K562 (cell line): Measurements from ENCODE around the gene COQ8B. TPM values are rescaled to one million over a fixed set of nuclear protein-coding genes. Genes with fewer than 3 reads are reported as not detected.

Source experiments
- ATAC-seq: fragments of 200-7000 bp; cut with Tn5 transposase; 3 replicates; pipeline ENCODE4 v1.9.1; 2020; ENCODE audit warnings: moderate library complexity
- BruUV-seq: library from RNA; stranded (reverse); fragments of 400-500 nt; replicated peaks from 2 replicates; lab custom pipeline; 2021; lab: Mats Ljungman, UMichigan
- CTCF ChIA-PET: fragments of 300-600 bp; formaldehyde crosslinking; extraction: SDS; loops from one replicate; lab custom pipeline; 2021; ENCODE audit warnings: low intra/inter-chr PET ratio; lab: Yijun Ruan, JAX
- POLR2A ChIA-PET: fragments of 300-600, 350-650 bp; sonication (Branson Sonifier 250); formaldehyde crosslinking; extraction: SDS; loops from one replicate; lab custom pipeline; 2021; ENCODE audit warnings: antibody characterized with exemption, inconsistent platforms; lab: Yijun Ruan, JAX
- DNase-seq, 4 experiments: peaks; one replicate each; pipeline versions ENCODE4 v3.0.0 to v3.0.0-alpha.2; 2011 to 2018; ENCODE audit warnings: low spot score in 3 of 4, mixed read lengths in 3 of 4; ENCODE audit errors: extremely low read depth in 1 of 4
- FAIRE-seq: peaks from 2 replicates; lab custom pipeline; 2011; peaks lifted over from hg19 to GRCh38; lab: Jason Lieb, UNC
- H2AFZ ChIP-seq: 2 replicates; pipeline ENCODE4 v1.6.0; 2011; ENCODE audit warnings: low read depth, low read length, control low read depth, inconsistent platforms
- H3K27ac ChIP-seq: fragments of 200-600 bp; 3 replicates; pipeline ENCODE4 v1.8.0; 2011; ENCODE audit warnings: low read depth, mild to moderate bottlenecking, control low read depth, inconsistent platforms, low read length, moderate library complexity, mixed read lengths; ENCODE audit errors: extremely low read depth
- H3K27me3 ChIP-seq, 2 experiments: fragments of 300-600 bp in 1 of 2; 2 replicates in 1 of 2; 3 replicates in 1 of 2; pipeline versions ENCODE4 v1.6.0 to v1.8.0; 2011; ENCODE audit warnings: inconsistent platforms in 2 of 2, low read length in 2 of 2, mild to moderate bottlenecking in 1 of 2, mixed read lengths in 1 of 2, moderate library complexity in 1 of 2; ENCODE audit not compliant: control insufficient read depth in 2 of 2, insufficient read depth in 2 of 2
- H3K36me3 ChIP-seq: fragments of 300-600 bp; 3 replicates; pipeline ENCODE4 v1.8.0; 2011; ENCODE audit warnings: mild to moderate bottlenecking, low read length, inconsistent platforms; ENCODE audit not compliant: control insufficient read depth, insufficient read depth
- H3K4me1 ChIP-seq, 2 experiments: fragments of 200-600 bp in 1 of 2; replicated peaks in 1 of 2; 2 replicates in 1 of 2; 3 replicates in 1 of 2; pipeline versions ENCODE4 v1.5.1 to v1.8.0; 2011; ENCODE audit warnings: inconsistent platforms in 2 of 2, low read length in 2 of 2, mild to moderate bottlenecking in 1 of 2, mixed read lengths in 1 of 2, moderate library complexity in 1 of 2; ENCODE audit not compliant: control insufficient read depth in 2 of 2, insufficient read depth in 2 of 2
- H3K4me2 ChIP-seq: 2 replicates; pipeline ENCODE4 v1.6.1; 2011; ENCODE audit warnings: low read length, control low read depth, inconsistent platforms, mixed read lengths; ENCODE audit not compliant: insufficient read depth
- H3K4me3 ChIP-seq: fragments of 200-600 bp; sonication (generic), shearing (Covaris generic); 2 replicates; pipeline ENCODE4 v1.5.1; 2016; ENCODE audit warnings: control low read depth, inconsistent platforms
- H3K79me2 ChIP-seq: fragments of 200-600 bp; 3 replicates; pipeline ENCODE4 v1.8.0; 2011; ENCODE audit warnings: low read length, inconsistent platforms; ENCODE audit not compliant: control insufficient read depth, insufficient read depth
- H3K9ac ChIP-seq, 2 experiments: 2 replicates each; pipeline versions ENCODE4 v1.6.0 to v1.6.1; 2011; ENCODE audit warnings: low read depth in 2 of 2, low read length in 2 of 2, control low read depth in 1 of 2, inconsistent platforms in 1 of 2, mild to moderate bottlenecking in 1 of 2, mixed read lengths in 1 of 2; ENCODE audit not compliant: insufficient read depth in 1 of 2
- H3K9me1 ChIP-seq: one replicate; pipeline ENCODE4 v1.6.0; 2011; ENCODE audit warnings: inconsistent platforms, mild to moderate bottlenecking, low read length, moderate library complexity; ENCODE audit not compliant: control insufficient read depth, insufficient read depth
- H3K9me3 ChIP-seq: replicated peaks from 2 replicates; pipeline ENCODE4 v1.5.1; 2011; ENCODE audit warnings: low read depth, low read length, inconsistent platforms; ENCODE audit not compliant: control insufficient read depth, insufficient read depth
- H4K20me1 ChIP-seq: replicated peaks from 2 replicates; pipeline ENCODE4 v1.6.1; 2011; ENCODE audit warnings: low read length, inconsistent platforms, mixed read lengths; ENCODE audit not compliant: control insufficient read depth, insufficient read depth
- E2F8 ChIP-seq: fragments of 450-650 bp; IDR thresholded peaks from 2 replicates; pipeline ENCODE4 v1.7.1; 2018; ENCODE audit warnings: mild to moderate bottlenecking, low read depth; ENCODE audit not compliant: partially characterized antibody
- HEY1 ChIP-seq: fragments of 250-450 bp; sonication (Bioruptor Pico); IDR thresholded peaks from 2 replicates; pipeline ENCODE4 v1.5.0; 2020; ENCODE audit warnings: mild to moderate bottlenecking, moderate library complexity, borderline replicate concordance
- MAX ChIP-seq: sonication (generic); formaldehyde crosslinking; IDR thresholded peaks from 2 replicates; pipeline ENCODE4 v1.9.0; 2022; ENCODE audit warnings: mild to moderate bottlenecking, missing genetic modification reagents
- NR0B1 ChIP-seq: fragments of 450-650 bp; IDR thresholded peaks from one replicate; pipeline ENCODE4 v1.6.1; 2018; ENCODE audit warnings: mild to moderate bottlenecking, moderate library complexity; ENCODE audit not compliant: partially characterized antibody
- PHB ChIP-seq: fragments of 250-450 bp; sonication (Bioruptor Pico); IDR thresholded peaks from 2 replicates; pipeline ENCODE4 v1.5.0; 2021
- POLR2G ChIP-seq: fragments of 200-400 bp; formaldehyde crosslinking; IDR thresholded peaks from 2 replicates; pipeline ENCODE4 v1.6.1; 2017; ENCODE audit warnings: low read depth, mild to moderate bottlenecking, antibody characterized with exemption, low read length, moderate library complexity
- SAP30 ChIP-seq: fragments of 200-600 bp; sonication (generic); IDR thresholded peaks from 2 replicates; pipeline ENCODE4 v1.6.1; 2012; ENCODE audit warnings: borderline replicate concordance, low read depth, mild to moderate bottlenecking, moderate library complexity, low read length, control low read depth, inconsistent platforms; ENCODE audit not compliant: insufficient read depth, poor library complexity, severe bottlenecking
- TAF1 ChIP-seq: IDR thresholded peaks from 2 replicates; pipeline ENCODE4 v1.6.1; 2011; ENCODE audit warnings: mild to moderate bottlenecking, low read length, moderate library complexity; ENCODE audit not compliant: insufficient read depth, control insufficient read depth, severe bottlenecking; ENCODE audit errors: extremely low read depth
- TSC22D4 ChIP-seq: fragments of 450-650 bp; IDR thresholded peaks from 2 replicates; pipeline ENCODE4 v1.6.1; 2016; ENCODE audit warnings: missing genetic modification characterization, missing biosample characterization, control low read depth
- ZNF740 ChIP-seq, 3 experiments: fragments of 200-800 bp in 1 of 3; sonication (Bioruptor generic) in 1 of 3; sonication (generic) in 1 of 3; formaldehyde crosslinking in 1 of 3; IDR thresholded peaks; 2 replicates each; pipeline versions ENCODE4 v1.6.1 to v1.8.0; 2016 to 2022; ENCODE audit warnings: mild to moderate bottlenecking in 2 of 3, missing compliant biosample characterization in 2 of 3, missing genetic modification characterization in 2 of 3, missing genetic modification reagents in 1 of 3
- WGBS: fragments of 100-300 bp; shearing (Covaris generic); methylation state at CpG from one replicate; pipeline ENCODE4 v1.1.6; 2016; ENCODE audit warnings: low coverage, mixed read lengths; ENCODE audit not compliant: insufficient coverage; ENCODE audit errors: missing lambda C conversion rate; 5-methylcytosine and 5-hydroxymethylcytosine counted together
- in situ Hi-C: fragments of 300-500 bp; cut with MboI; formaldehyde crosslinking; loops from 4 replicates; pipeline ENCODE4 v1.15.0; 2018; ENCODE audit warnings: inconsistent platforms, mixed read lengths
- intact Hi-C: fragments of 100-400 bp; cut with micrococcal nuclease; formaldehyde crosslinking; loops from 2 replicates; pipeline ENCODE4 v1.14.2; 2022
- polyA plus RNA-seq, 8 experiments: library from polyadenylated mRNA; depleted of rRNA in 4 of 8; stranded (reverse) in 5 of 8; unstranded in 3 of 8; fragments of >200 nt; fragmentation: Nextera tagmentation in 2 of 8; fragmentation: Illumina TruSeq in 1 of 8; extraction: Ambion mirVana in 2 of 8; extraction: Trizol in 1 of 8; gene quantifications; 2 replicates each; pipeline versions ENCODE4 v1.2.1 to v1.2.3, GENCODE V29; 2011 to 2014; ENCODE audit warnings: inconsistent platforms in 1 of 8, missing spikeins in 1 of 8
- total RNA-seq, 7 experiments: library from RNA; depleted of rRNA in 6 of 7; stranded (reverse); fragments of >200 nt in 6 of 7; fragmentation: Illumina TruSeq in 2 of 7; extraction: Trizol in 2 of 7; gene quantifications; 2 replicates each; pipeline versions ENCODE4 v1.2.1 to v1.2.3, GENCODE V29; 2011 to 2021; ENCODE audit warnings: low replicate concordance in 1 of 7

The COQ8B gene
- total and polyA plus RNA-seq, 9 of the 15 experiments (the other 6 are each of a cell fraction or from before 2014, with no cell fraction given): 0.41 to 32.3 (median 12.9) TPM

- TF ChIP-seq ZNF740 (CRISPR knock-in tag; IDR thresholded peaks at IDR 0.05) (peak; percentile 90; the same call in 1 of the 2 replicates), ZNF740 (tag; IDR thresholded peaks at IDR 0.05) (no peak), POLR2G (peak; percentile 61; the same call in 1 of the 2 replicates), MAX (CRISPR knock-in tag) (peak; percentile 17; the same call in 1 of the 2 replicates)
Measured at GRCh38 chr19:40691421-40692211, 25.1 kb downstream of the COQ8B start (continued).

GRCh38 chr19:40690693-40691420, 25.8 kb downstream of the COQ8B start:
- H3K4me3 ChIP-seq: peak overlapping the region; percentile 65
- 2% methylated on average over 36 of the region's 56 CpGs for WGBS
- ChIA-PET POLR2A (interaction anchor here (0.6 to 1.7 kb wide), 4 partner anchors 9 to 87 kb away, joined by 3 to 5 read pairs (median 3); no protein-coding TSS in a partner anchor), CTCF (interaction anchor here (0.6 to 0.7 kb wide), 2 partner anchors 22 to 577 kb away, joined by 3 read pairs; no protein-coding TSS in a partner anchor)
- peaks cover 39 to 56% of the 10 kb centered on the region in 2 experiments for H3K4me1 ChIP-seq
- peaks cover 6% of the 10 kb centered on the region for H3K9me1 ChIP-seq
- peaks cover 31% of the 10 kb centered on the region; the same call in 2 of the 3 replicates for H3K36me3 ChIP-seq
- H3K9ac ChIP-seq: peak overlapping the region; percentile 73 to 92
- H4K20me1 ChIP-seq: 0 out of 2 replicates have a peak, but pooled peaks cover 4% of the 10 kb centered on the region
- peak overlapping the region; percentile 97 for H3K27ac ChIP-seq
- H3K27me3 ChIP-seq: no peaks in the 10 kb centered on the region
- TSS peak; percentile 89 for BruUV-seq
- H3K4me2 ChIP-seq: peak overlapping the region; percentile 78
- peaks cover 36% of the 10 kb centered on the region for H3K79me2 ChIP-seq
- ATAC-seq (peak; percentile 86), FAIRE-seq (peak; percentile 80), DNase-seq (peak; percentile 95 to 97 (median 96))
- no peaks in the 10 kb centered on the region; the same call in 1 of the 2 replicates for H3K9me3 ChIP-seq
- in situ Hi-C loops (no loop called here), intact Hi-C loops (loop anchor here (2.0 kb wide), 1 partner anchor 24 kb away; no protein-coding TSS in a partner anchor)
- H2AFZ ChIP-seq: peak overlapping the region; percentile 99
- TF ChIP-seq TSC22D4 (tag) (no peak), SAP30 (no peak), HEY1 (CRISPR knock-in tag) (no peak), NR0B1 (no peak), TAF1 (peak; percentile 44), PHB (CRISPR knock-in tag) (no peak), E2F8 (no peak)
